ENCODE measurements around the gene SDK1.

SDK1 gene

GRCh38 chr7:3862774-3863173 lies 561.7 kb downstream of the SDK1 start:
- DNase-seq (ENCODE audit: low read depth in 1 of 2, low spot score in 1 of 2) = no peak

- DNase-seq (ENCODE audit: low read depth in 1 of 2, low spot score in 1 of 2) = no peak
Observed at GRCh38 chr7:3866277-3866676, 565.2 kb downstream of the SDK1 start.

GRCh38 chr7:3867863-3868262 lies 566.8 kb downstream of the SDK1 start:
- DNase-seq (ENCODE audit: low read depth in 1 of 2, low spot score in 1 of 2) = no peak

- no peak for DNase-seq (ENCODE audit: low read depth in 1 of 2, low spot score in 1 of 2)
Observed at GRCh38 chr7:3879355-3880075, 578.5 kb downstream of the SDK1 start.

- DNase-seq (ENCODE audit: low read depth in 1 of 2, low spot score in 1 of 2) = no peak
Observed at GRCh38 chr7:3880228-3880987, 579.4 kb downstream of the SDK1 start.

- no peak for DNase-seq (ENCODE audit: low read depth in 1 of 2, low spot score in 1 of 2)
Observed at GRCh38 chr7:3882782-3883181, 581.7 kb downstream of the SDK1 start.

- no peak for DNase-seq (ENCODE audit: low read depth in 1 of 2, low spot score in 1 of 2)
Observed at GRCh38 chr7:3884543-3884942, 583.5 kb downstream of the SDK1 start.

- DNase-seq (ENCODE audit: low read depth in 1 of 2, low spot score in 1 of 2) = no peak
Observed at GRCh38 chr7:3887096-3887690, 586.1 kb downstream of the SDK1 start.

GRCh38 chr7:3888096-3888495 lies 587.0 kb downstream of the SDK1 start:
- no peak for DNase-seq (ENCODE audit: low read depth in 1 of 2, low spot score in 1 of 2)

- DNase-seq (ENCODE audit: low read depth in 1 of 2, low spot score in 1 of 2) = no peak
Observed at GRCh38 chr7:3892157-3892556, 591.1 kb downstream of the SDK1 start.

GRCh38 chr7:3892686-3893085 lies 591.6 kb downstream of the SDK1 start:
- DNase-seq (ENCODE audit: low read depth in 1 of 2, low spot score in 1 of 2) = no peak

GRCh38 chr7:3893151-3893788 lies 592.2 kb downstream of the SDK1 start:
- DNase-seq (ENCODE audit: low read depth in 1 of 2, low spot score in 1 of 2) = no peak

GRCh38 chr7:3893789-3894153 lies 592.7 kb downstream of the SDK1 start:
- no peak for DNase-seq (ENCODE audit: low read depth in 1 of 2, low spot score in 1 of 2)

- DNase-seq (ENCODE audit: low read depth in 1 of 2, low spot score in 1 of 2) = no peak
Observed at GRCh38 chr7:3895341-3896116, 594.5 kb downstream of the SDK1 start.

- DNase-seq (ENCODE audit: low read depth in 1 of 2, low spot score in 1 of 2) = no peak
Observed at GRCh38 chr7:3896169-3896765, 595.2 kb downstream of the SDK1 start.

GRCh38 chr7:3897430-3898372 lies 596.6 kb downstream of the SDK1 start:
- peak in 1 of 2 donors; percentile 20 for DNase-seq (ENCODE audit: low read depth in 1 of 2, low spot score in 1 of 2)

GRCh38 chr7:3899559-3899991 lies 598.5 kb downstream of the SDK1 start:
- DNase-seq (ENCODE audit: low read depth in 1 of 2, low spot score in 1 of 2) = no peak

GRCh38 chr7:3908153-3908552 lies 607.1 kb downstream of the SDK1 start:
- DNase-seq (ENCODE audit: low read depth in 1 of 2, low spot score in 1 of 2) = no peak

GRCh38 chr7:3909128-3909527 lies 608.1 kb downstream of the SDK1 start:
- no peak for DNase-seq (ENCODE audit: low read depth in 1 of 2, low spot score in 1 of 2)

- DNase-seq (ENCODE audit: low read depth in 1 of 2, low spot score in 1 of 2) = no peak
Observed at GRCh38 chr7:3910054-3910453, 609.0 kb downstream of the SDK1 start.

Data from activated CD4-positive, alpha-beta T cell treated with anti-CD3 and anti-CD28 coated beads, Interleukin-2, amount 50 U/mL, for 24 hours (primary cell).